Ectodermal cell (in vitro differentiated cells): ENCODE results near the gene RHNO1.
"Not testable (repeated sequence)": the region's sequence is repeated elsewhere in the genome, so short reads cannot be mapped to it uniquely, and the experiment has no call there.

Experiments
- H3K27ac ChIP-seq: 2 replicates; pipeline ENCODE4 v1.7.0; 2013; ENCODE audit warnings: mild to moderate bottlenecking, low read depth, low read length; ENCODE audit not compliant: insufficient read depth, poor library complexity, severe bottlenecking
- H3K27me3 ChIP-seq: 2 replicates; pipeline ENCODE4 v1.7.0; 2013; ENCODE audit warnings: mild to moderate bottlenecking, low read length; ENCODE audit not compliant: insufficient read depth, control insufficient read depth, poor library complexity, severe bottlenecking
- H3K36me3 ChIP-seq: one replicate; pipeline ENCODE4 v1.7.0; 2013; ENCODE audit warnings: low read length; ENCODE audit not compliant: control insufficient read depth, insufficient read depth
- H3K4me1 ChIP-seq: one replicate; pipeline ENCODE4 v1.7.0; 2013; ENCODE audit warnings: low read length; ENCODE audit not compliant: control insufficient read depth, insufficient read depth
- H3K4me3 ChIP-seq: 2 replicates; pipeline ENCODE4 v1.7.0; 2013; ENCODE audit warnings: low read depth, low read length, control low read depth; ENCODE audit not compliant: insufficient read depth
- H3K9me3 ChIP-seq: 2 replicates; pipeline ENCODE4 v1.7.0; 2013; ENCODE audit warnings: mild to moderate bottlenecking, low read length, moderate library complexity; ENCODE audit not compliant: control insufficient read depth
- WGBS, 2 experiments: methylation state at CpG; one replicate each; pipeline ENCODE4 v1.1.7; 2013; ENCODE audit warnings: missing lambda C conversion rate in 2 of 2; 5-methylcytosine and 5-hydroxymethylcytosine counted together

RHNO1 gene

DNA sequence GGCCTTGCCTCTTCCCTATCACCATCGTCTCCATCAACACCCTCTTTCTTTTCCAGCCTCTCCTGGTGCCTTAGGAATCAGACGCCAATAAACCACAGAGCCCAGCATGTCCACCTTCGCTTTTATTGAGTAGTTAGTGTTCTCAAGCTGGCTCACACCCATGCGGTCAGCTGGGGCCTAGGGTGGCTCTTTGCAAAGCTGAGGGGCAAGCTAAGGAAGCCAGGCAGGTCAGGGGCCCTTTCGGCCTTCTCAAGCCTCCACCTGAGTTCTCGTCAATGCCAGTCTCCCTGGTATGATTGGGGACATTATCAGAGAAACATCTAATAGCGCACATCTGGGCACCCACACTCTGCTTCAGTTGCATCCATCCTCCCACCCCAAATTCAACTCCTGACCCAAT, 19.4 kb upstream of the RHNO1 start:
- Histone ChIP-seq H3K9me3 (no peaks in the 10 kb centered on the region), H3K4me3 (no peak overlapping the region)
- WGBS, 2 experiments = 92 to 95% methylated on average over 7 of the region's 7 CpGs

DNA sequence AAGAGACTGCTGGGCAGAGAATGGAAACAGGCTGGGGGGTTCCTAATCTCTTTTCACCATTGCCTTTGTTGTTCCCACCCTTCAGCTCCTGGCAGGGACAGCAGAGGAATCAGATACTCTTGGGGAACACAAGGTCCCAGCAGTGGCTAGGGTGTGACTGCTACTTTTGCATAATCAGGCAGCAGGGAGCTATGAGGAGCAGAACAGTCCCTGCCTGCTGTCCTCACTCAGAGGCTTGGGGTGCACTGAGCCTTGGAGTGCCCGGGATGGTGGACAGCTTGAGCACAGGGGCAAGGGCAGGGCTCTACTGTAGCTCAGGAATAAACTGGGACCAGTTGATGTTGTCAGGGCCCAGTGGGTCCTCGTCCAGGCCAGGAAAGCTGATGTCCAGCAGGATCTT, 18.7 kb upstream of the RHNO1 start:
- Histone ChIP-seq H3K27me3 (no peaks in the 10 kb centered on the region), H3K9me3 (no peaks in the 10 kb centered on the region), H3K27ac (no peak overlapping the region), H3K36me3 (peaks cover 33% of the 10 kb centered on the region), H3K4me3 (no peak overlapping the region), H3K4me1 (peaks cover 19% of the 10 kb centered on the region)
- WGBS, 2 experiments = 87 to 88% methylated on average over 2 of the region's 2 CpGs

More for the DNA sequence above, 19.4 kb upstream of the RHNO1 start:
- Histone ChIP-seq H3K27me3 (no peaks in the 10 kb centered on the region), H3K4me1 (peaks cover 19% of the 10 kb centered on the region), H3K36me3 (peaks cover 26% of the 10 kb centered on the region), H3K27ac (no peak overlapping the region)

DNA sequence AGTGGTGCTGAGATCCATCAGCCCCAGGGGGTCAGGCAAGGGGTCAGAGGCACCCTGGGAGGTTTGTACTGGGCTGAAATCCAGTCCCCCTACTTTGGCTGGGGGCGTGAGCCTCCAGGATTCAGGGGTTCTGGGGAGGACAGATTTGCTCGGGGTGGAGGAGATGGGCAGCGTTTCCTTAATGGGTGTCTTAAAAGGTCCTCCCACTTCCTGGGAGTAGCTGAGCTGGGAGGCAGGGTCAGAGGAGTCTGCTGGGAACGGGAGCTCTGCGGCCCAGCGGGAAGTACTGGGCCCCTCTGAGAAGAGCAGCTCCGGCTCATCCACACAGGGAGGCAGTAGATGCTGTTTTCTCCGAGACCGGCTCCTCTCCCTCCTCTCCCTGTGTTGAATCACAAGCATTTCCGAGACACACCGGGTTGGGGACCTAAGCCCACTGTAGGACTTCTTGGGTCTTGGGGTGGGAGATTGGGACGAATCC, 18.0 kb upstream of the RHNO1 start:
- Histone ChIP-seq H3K4me1 (peaks cover 19% of the 10 kb centered on the region), H3K4me3 (no peak overlapping the region), H3K27ac (no peak overlapping the region), H3K9me3 (no peaks in the 10 kb centered on the region), H3K27me3 (no peaks in the 10 kb centered on the region), H3K36me3 (peaks cover 38% of the 10 kb centered on the region)
- 87 to 88% methylated on average over 12 of the region's 12 CpGs for WGBS, 2 experiments

DNA sequence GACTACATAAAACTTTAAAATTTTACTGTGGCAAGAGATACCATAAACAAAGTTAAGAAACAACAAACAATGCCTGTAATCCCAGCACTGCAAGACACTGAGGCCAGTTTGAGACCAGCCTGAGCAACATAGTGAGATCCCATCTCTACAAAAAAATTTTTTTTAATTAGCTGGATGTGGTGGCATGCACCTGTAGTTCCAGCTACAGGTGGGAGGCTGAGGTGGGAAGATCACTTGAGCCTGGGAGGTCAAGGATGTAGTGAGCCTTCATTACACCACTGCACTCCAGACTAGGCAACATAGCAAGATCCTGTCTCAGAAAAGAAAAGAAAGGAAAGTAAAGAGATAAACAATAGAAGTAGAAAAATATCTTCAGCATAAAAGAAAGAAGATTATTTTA, 16.9 kb upstream of the RHNO1 start:
- Histone ChIP-seq H3K27me3 (no peaks in the 10 kb centered on the region), H3K27ac (no peak overlapping the region), H3K36me3 (peaks cover 50% of the 10 kb centered on the region), H3K9me3 (no peaks in the 10 kb centered on the region), H3K4me1 (peaks cover 19% of the 10 kb centered on the region), H3K4me3 (no peak overlapping the region)

DNA sequence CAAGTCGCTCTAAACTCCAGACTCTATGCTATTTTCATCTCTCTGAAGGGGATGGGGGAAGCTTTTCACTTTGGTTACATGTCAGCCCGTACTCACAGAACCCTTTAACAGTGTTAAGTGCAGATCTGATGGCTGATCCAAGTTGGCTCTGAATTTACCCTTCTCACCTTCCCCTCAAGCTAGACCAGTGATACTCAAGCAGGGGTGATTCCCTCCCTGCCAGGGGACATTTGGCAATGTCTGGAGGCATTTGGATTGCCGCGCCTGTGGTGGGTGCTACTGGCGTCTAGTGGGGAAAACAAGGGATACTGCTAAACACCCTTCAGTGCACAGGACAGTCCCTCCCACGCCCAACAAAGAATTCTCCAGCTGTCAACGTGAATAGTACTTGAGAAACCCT, 14.1 kb upstream of the RHNO1 start:
- no peaks in the 10 kb centered on the region for H3K27me3 ChIP-seq
- H3K9me3 ChIP-seq = no peaks in the 10 kb centered on the region
- H3K36me3 ChIP-seq = peaks cover 70% of the 10 kb centered on the region
- WGBS, 2 experiments = 93 to 94% methylated on average over 7 of the region's 7 CpGs
- H3K4me1 ChIP-seq = peaks cover 12% of the 10 kb centered on the region
- no peak overlapping the region for H3K27ac ChIP-seq
- H3K4me3 ChIP-seq = no peak overlapping the region

DNA sequence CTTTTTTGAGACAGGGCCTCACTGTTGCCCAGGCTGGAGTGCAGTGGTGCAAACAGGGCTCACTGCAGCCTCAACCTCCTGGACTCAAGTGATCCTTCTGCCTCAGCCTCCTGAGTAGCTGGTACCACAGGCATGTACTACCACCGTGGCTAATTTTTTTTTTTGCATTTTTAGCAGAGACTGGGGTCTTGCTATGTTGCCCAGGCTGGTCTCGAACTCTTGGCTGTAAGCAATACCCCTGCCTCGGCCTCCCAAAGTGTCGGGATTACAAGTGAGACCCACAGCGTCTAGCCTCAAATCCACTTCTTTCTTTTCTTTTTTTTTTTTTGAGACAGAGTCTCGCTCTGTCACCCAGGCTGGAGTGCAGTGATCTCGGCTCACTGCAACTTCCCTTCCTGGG, 13.6 kb upstream of the RHNO1 start:
- not testable (repeated sequence) for H3K9me3 ChIP-seq, H3K4me3 ChIP-seq, H3K27ac ChIP-seq, H3K4me1 ChIP-seq, H3K27me3 ChIP-seq
- peaks cover 74% of the 10 kb centered on the region for H3K36me3 ChIP-seq
- 92 to 95% methylated on average over 7 of the region's 7 CpGs for WGBS, 2 experiments

DNA sequence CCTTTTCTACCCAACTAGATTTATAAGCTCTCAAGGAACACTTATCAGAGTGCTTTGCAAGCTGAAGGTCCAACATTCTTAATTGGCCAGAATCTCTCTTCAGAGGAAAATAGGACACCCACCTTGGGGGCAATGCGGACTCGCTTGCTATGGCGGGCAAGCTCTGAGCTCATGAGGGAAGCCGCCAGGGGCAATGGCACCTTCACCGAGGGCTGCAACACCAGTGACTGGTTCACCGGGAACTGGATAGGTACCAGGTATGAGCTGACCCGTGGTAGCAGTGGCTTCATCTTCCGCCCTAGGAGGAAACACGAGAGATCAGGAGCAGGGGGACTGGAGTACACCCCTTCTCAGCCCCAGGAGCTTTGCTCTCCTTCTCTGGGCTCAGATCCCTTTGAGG, 12.8 kb upstream of the RHNO1 start:
- H3K27ac ChIP-seq = no peak overlapping the region
- no peaks in the 10 kb centered on the region for H3K9me3 ChIP-seq
- peaks cover 74% of the 10 kb centered on the region for H3K36me3 ChIP-seq
- no peaks in the 10 kb centered on the region for H3K27me3 ChIP-seq
- no peak overlapping the region for H3K4me3 ChIP-seq
- no peaks in the 10 kb centered on the region for H3K4me1 ChIP-seq
- 95 to 98% methylated on average over 9 of the region's 9 CpGs for WGBS, 2 experiments

DNA sequence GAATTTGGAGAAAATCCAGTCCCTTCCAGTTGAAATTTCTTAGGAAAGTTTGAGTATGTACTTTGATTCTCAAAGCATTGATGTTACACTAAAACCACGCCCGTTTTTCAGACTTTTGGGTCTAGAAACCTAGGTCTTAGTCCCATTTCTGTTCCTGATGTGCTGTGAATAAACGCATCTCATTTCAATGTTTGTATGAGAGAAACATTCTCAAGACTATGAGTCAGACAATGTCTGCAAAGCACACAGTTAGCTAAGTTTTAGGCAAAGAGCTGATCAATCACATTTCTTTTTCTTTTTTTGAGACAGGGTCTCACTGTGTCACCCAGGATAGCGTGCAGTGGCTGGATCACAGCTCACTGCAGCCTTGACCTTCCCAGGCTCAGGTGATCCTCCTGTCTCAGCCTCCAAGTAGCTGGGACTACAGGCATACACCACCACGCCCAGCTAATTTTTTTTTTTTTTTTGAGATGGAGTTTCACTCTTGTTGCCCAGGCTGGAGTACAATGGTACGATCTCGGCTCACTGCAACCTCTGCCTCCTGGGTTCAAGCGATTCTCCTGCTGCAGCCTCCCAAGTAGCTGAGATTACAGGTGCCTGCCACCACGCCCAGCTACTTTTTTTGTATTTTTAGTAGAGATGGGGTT, 7.9 kb upstream of the RHNO1 start:
- 88% methylated on average over 9 of the region's 9 CpGs for WGBS, 2 experiments
- H3K9me3 ChIP-seq, H3K4me1 ChIP-seq, H3K27me3 ChIP-seq, H3K4me3 ChIP-seq, H3K27ac ChIP-seq: not testable (repeated sequence)
- H3K36me3 ChIP-seq = peaks cover 73% of the 10 kb centered on the region

DNA sequence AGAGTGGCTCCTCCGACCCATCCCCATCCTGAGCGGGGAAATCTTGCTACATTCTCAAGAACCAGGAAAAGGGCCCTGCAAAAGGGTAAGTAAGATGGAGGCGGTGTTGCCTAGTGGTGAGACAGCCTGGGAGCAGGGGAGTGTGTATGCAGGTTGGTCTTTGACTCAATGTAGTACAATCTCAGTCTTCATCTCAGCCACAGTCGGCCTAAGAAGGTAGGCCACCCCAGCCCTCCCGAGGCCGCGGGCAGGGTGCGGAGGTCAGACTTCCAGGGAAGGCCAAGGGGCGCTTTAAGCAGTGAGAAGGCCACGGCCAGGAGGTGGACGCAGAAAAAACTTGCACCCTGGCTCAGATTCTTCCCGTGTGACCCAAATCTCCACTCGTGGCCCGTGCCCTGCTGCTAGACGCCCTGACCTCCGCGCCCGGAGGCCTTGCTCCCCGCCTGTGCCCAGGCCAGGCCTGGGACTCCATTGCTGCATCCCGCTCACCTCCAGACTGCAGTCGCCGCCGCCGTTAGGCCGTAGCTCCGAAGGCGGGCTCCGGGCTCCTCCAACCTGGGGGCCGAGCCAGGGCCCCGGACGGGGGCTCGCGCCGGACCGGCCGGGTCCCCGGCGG, 484 bp upstream of the RHNO1 start:
- Histone ChIP-seq H3K36me3 (peaks cover 26% of the 10 kb centered on the region), H3K27me3 (no peaks in the 10 kb centered on the region), H3K9me3 (no peaks in the 10 kb centered on the region), H3K4me1 (peaks cover 6% of the 10 kb centered on the region), H3K4me3 (peak overlapping the region; percentile 98), H3K27ac (peak overlapping the region; percentile 6)
- WGBS, 2 experiments = 2% methylated on average over 38 of the region's 38 CpGs

DNA sequence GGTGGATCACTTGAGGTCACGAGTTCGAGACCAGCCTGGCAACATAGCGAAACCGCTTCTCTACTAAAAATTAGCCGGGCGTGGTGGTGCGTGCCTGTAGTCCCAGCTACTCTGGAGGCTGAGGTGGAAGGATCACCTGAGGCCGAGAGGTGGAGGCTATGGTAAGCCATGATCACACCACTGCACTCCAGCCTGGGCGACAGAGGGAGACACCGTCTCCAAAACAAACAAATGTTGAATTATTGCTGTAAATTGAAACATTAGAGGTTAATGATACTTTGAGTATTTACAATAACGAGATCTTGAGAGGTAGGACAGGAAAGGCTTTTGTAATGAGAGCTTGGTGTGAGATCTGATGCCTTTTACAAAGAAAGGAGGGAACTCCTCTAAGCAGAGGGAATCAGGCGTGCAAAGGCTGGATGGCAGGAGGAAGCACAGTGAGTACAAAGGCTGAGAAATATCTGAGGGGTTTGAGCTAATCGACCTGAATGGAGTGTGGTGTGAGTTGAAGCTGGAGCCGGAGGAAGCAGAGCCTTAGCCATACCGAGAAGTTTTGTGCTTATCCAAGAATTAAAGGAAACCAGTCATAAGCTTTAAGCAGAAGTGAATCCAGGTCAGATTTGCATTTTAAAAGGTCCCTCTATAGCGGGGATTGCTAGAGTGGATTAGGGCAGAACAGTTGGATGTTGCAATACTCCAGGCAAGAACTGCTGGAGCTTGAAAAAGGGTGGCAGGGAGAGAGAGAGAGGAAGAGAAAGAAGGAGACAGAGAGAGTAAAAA, 1.1 kb downstream of the RHNO1 start:
- peak overlapping the region; percentile 98 for H3K4me3 ChIP-seq
- 23 to 24% methylated on average over 16 of the region's 16 CpGs for WGBS, 2 experiments
- no peaks in the 10 kb centered on the region for H3K27me3 ChIP-seq
- no peaks in the 10 kb centered on the region for H3K9me3 ChIP-seq
- peak overlapping the region; percentile 85 for H3K27ac ChIP-seq
- peaks cover 6% of the 10 kb centered on the region for H3K4me1 ChIP-seq
- H3K36me3 ChIP-seq = peaks cover 13% of the 10 kb centered on the region
